Osteoblast (primary cell): ENCODE data around the gene ROPN1L. TPM values are rescaled to one million over a fixed set of nuclear protein-coding genes. Genes with fewer than 3 reads are reported as not detected.
A peak's percentile ranks its signal among the peaks of the same experiment; 100 is the strongest.

Source experiments
- DNase-seq: peaks from one replicate; pipeline ENCODE4 v3.0.0; 2011; ENCODE audit warnings: low spot score, mixed read lengths; ENCODE audit not compliant: insufficient read length; ENCODE audit errors: missing footprints
- H2AFZ ChIP-seq: 2 replicates; pipeline ENCODE4 v1.6.0; 2011; ENCODE audit warnings: mild to moderate bottlenecking, low read length
- H3K27ac ChIP-seq: 2 replicates; pipeline ENCODE4 v1.5.1; 2011; ENCODE audit warnings: mild to moderate bottlenecking, low read depth, low read length, moderate library complexity
- H3K27me3 ChIP-seq: 2 replicates; pipeline ENCODE4 v1.6.0; 2012; ENCODE audit warnings: mild to moderate bottlenecking, control low read depth, inconsistent platforms, low read length, moderate library complexity; ENCODE audit not compliant: insufficient read depth
- H3K36me3 ChIP-seq: 2 replicates; pipeline ENCODE4 v1.5.1; 2011; ENCODE audit warnings: mild to moderate bottlenecking, low read length, control low read depth, moderate library complexity; ENCODE audit not compliant: insufficient read depth
- H3K4me1 ChIP-seq: 2 replicates; pipeline ENCODE4 v1.5.1; 2011; ENCODE audit warnings: mild to moderate bottlenecking, low read length, control low read depth, moderate library complexity; ENCODE audit not compliant: insufficient read depth
- H3K4me2 ChIP-seq: 2 replicates; pipeline ENCODE4 v1.6.0; 2011; ENCODE audit warnings: mild to moderate bottlenecking, low read length; ENCODE audit not compliant: insufficient read depth
- H3K4me3 ChIP-seq: fragments of 200-600 bp; sonication (generic); 3 replicates; pipeline ENCODE4 v1.5.1; 2012; ENCODE audit warnings: mild to moderate bottlenecking, low read length, inconsistent platforms; ENCODE audit not compliant: insufficient read depth
- H3K79me2 ChIP-seq: 2 replicates; pipeline ENCODE4 v1.6.0; 2012; ENCODE audit warnings: mild to moderate bottlenecking, low read length, control low read depth, inconsistent platforms; ENCODE audit not compliant: insufficient read depth
- H3K9me3 ChIP-seq: 2 replicates; pipeline ENCODE4 v1.5.1; 2011; ENCODE audit warnings: low read depth, low read length, control low read depth
- H4K20me1 ChIP-seq: 2 replicates; pipeline ENCODE4 v1.6.0; 2012; ENCODE audit warnings: mild to moderate bottlenecking, low read length, control low read depth; ENCODE audit not compliant: insufficient read depth
- total RNA-seq: library from RNA; depleted of rRNA; stranded (reverse); fragments of >200 nt; gene quantifications from 2 replicates; pipeline ENCODE4 v1.2.3, GENCODE V29; 2012
- TF ChIP-seq, protein P1 (sequence below): IDR thresholded peaks from 2 replicates; pipeline ENCODE4 v1.5.1; 2011; ENCODE audit warnings: mild to moderate bottlenecking, low read depth, low read length, moderate library complexity; ENCODE audit errors: extremely low read depth

The ROPN1L gene
- total RNA-seq, 1 donor = 0.72 TPM

DNA sequence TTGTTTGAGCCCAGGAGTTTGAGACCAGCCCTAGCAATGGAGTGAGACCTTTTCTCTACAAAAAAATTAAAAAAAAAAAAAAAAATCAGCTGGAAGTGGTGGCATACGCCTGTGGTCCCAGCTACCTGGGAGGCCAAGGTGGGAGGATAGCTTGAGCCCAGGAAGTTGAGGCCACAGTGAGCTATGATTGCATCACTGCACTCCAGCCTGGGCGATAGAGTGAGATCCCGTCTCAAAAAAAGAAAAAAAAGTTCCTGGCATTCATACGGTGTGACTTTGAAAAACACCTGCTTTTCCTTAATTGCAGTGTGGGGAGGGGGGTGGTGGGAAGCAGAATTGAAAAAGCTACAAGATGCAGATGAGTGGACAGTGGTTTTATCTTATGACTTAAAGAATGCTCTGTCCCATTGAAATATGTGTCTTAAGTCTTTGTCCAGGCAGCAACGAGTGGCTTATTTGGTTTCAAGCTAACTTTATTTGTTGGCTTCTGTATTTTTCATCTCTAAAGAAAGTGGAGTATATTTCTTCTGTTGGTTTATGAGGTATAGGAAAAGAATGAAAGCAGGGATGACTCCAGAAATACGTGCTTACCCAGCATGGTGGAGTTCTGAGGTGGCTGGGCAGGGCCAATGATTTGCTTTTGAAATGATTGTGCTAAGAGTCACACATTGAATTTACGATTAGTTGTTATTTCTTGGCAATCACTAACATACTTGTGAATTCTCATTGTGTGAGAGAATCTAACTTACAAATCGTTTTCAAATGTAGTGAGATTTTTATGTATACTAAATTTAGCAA is 27.8 kb downstream of the ROPN1L start:
- H2AFZ ChIP-seq = no peak overlapping the region
- no peak overlapping the region for H3K4me3 ChIP-seq
- peak overlapping the region; percentile 54 for H3K27ac ChIP-seq
- DNase-seq = peak; percentile 93
- no peaks in the 10 kb centered on the region for H4K20me1 ChIP-seq
- no peaks in the 10 kb centered on the region for H3K79me2 ChIP-seq
- peaks cover 24% of the 10 kb centered on the region for H3K4me1 ChIP-seq
- no peaks in the 10 kb centered on the region for H3K9me3 ChIP-seq
- peak overlapping the region; percentile 8 for H3K4me2 ChIP-seq
- TF ChIP-seq, protein P1, sequence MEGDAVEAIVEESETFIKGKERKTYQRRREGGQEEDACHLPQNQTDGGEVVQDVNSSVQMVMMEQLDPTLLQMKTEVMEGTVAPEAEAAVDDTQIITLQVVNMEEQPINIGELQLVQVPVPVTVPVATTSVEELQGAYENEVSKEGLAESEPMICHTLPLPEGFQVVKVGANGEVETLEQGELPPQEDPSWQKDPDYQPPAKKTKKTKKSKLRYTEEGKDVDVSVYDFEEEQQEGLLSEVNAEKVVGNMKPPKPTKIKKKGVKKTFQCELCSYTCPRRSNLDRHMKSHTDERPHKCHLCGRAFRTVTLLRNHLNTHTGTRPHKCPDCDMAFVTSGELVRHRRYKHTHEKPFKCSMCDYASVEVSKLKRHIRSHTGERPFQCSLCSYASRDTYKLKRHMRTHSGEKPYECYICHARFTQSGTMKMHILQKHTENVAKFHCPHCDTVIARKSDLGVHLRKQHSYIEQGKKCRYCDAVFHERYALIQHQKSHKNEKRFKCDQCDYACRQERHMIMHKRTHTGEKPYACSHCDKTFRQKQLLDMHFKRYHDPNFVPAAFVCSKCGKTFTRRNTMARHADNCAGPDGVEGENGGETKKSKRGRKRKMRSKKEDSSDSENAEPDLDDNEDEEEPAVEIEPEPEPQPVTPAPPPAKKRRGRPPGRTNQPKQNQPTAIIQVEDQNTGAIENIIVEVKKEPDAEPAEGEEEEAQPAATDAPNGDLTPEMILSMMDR = no peak
- no peaks in the 10 kb centered on the region for H3K27me3 ChIP-seq
- H3K36me3 ChIP-seq = no peaks in the 10 kb centered on the region

DNA sequence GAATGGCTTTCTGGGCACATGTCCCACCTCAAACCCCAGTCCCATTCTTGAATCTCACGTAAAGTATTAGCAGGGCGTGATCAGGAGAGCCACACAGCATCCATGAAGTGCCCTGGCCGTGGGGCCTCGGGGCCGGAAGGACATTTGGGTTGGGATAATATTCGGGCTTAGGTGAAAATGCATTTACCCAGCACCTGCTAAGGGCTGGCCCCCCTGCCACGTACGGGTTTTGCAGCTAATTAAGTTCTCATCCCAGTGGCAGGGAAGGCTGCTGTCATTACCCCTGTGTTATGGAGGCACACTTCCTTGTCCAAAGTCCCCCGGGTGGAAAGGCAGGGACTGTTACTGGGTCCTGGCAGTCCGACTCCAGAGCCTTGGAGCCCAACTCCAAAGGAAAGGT is 29.0 kb downstream of the ROPN1L start:
- Histone ChIP-seq H3K4me1 (peaks cover 30% of the 10 kb centered on the region), H3K79me2 (no peaks in the 10 kb centered on the region), H3K4me2 (no peak overlapping the region), H3K27ac (no peak overlapping the region), H4K20me1 (no peaks in the 10 kb centered on the region), H3K9me3 (no peaks in the 10 kb centered on the region), H3K4me3 (no peak overlapping the region), H3K36me3 (no peaks in the 10 kb centered on the region), H2AFZ (no peak overlapping the region), H3K27me3 (no peaks in the 10 kb centered on the region)
- TF ChIP-seq, protein P1 = no peak
- no peak for DNase-seq

DNA sequence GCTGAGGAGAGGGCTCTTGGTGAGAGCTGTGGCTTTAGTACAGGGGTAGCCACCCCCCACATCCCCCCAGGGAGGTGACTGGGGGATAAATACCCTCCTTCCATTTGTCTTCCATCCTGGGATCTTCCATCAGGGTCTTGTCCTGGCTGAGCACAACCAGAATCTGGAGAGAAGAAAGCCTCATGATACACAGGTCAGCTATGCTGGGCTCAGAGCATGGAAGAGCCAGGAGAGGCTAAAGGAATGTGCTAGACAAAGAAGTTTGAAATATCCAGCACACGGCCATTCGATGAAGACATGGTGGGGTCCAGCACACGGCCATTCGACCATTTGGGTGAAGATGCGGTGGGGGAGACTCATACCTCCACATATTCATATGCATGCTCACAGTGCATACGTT is 30.0 kb downstream of the ROPN1L start:
- TF ChIP-seq, protein P1 = no peak
- Histone ChIP-seq H3K9me3 (no peaks in the 10 kb centered on the region), H3K79me2 (no peaks in the 10 kb centered on the region), H4K20me1 (no peaks in the 10 kb centered on the region), H3K27ac (no peak overlapping the region), H3K36me3 (no peaks in the 10 kb centered on the region), H3K27me3 (no peaks in the 10 kb centered on the region), H2AFZ (no peak overlapping the region), H3K4me3 (no peak overlapping the region), H3K4me2 (no peak overlapping the region), H3K4me1 (peaks cover 30% of the 10 kb centered on the region)
- no peak for DNase-seq

DNA sequence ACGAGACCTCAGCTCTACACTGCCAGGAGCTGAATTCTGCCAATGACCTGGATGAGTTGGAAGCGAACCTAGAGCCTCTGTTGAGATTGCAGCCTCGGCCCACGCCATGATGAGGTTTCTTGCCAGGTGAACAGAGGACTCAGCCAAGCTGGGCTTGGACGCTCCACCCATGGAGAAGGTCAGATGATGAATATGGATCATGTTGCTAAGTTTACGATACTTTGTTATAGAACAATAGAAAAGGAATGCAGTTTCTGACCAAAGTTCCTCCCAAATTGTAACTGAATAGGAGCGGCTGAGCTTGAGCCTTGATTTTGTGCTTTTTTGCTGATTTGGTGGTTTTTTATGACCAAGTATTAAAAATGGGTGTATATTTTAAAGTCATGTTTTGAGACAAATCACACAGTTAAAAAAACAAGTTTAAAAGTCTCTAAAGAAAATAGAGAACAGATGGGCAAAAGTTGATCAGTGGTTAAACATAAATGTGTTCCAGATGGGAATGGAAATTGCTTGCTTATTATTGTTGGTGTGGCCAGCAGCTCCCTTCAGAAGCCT is 32.9 kb downstream of the ROPN1L start:
- H3K27ac ChIP-seq = no peak overlapping the region
- peak; percentile 82 for DNase-seq
- peaks cover 26% of the 10 kb centered on the region for H3K4me1 ChIP-seq
- no peak overlapping the region for H2AFZ ChIP-seq
- peak overlapping the region; percentile 5 for H3K4me2 ChIP-seq
- H3K36me3 ChIP-seq = no peaks in the 10 kb centered on the region
- TF ChIP-seq, protein P1 = no peak
- H3K79me2 ChIP-seq = no peaks in the 10 kb centered on the region
- no peaks in the 10 kb centered on the region for H3K27me3 ChIP-seq
- no peaks in the 10 kb centered on the region for H4K20me1 ChIP-seq
- H3K9me3 ChIP-seq = no peaks in the 10 kb centered on the region
- H3K4me3 ChIP-seq = no peak overlapping the region
